Measurements from ENCODE around the gene CDC42BPA. TPM values are rescaled to one million over a fixed set of nuclear protein-coding genes. Genes with fewer than 3 reads are reported as not detected.
A peak's percentile ranks its signal among the peaks of the same experiment; 100 is the strongest.

The CDC42BPA gene
- total and polyA plus RNA-seq, 9 of the 15 experiments (the other 6 are each of a cell fraction or from before 2014, with no cell fraction given), result 8.0 to 77.5 (median 52.1) TPM

DNA sequence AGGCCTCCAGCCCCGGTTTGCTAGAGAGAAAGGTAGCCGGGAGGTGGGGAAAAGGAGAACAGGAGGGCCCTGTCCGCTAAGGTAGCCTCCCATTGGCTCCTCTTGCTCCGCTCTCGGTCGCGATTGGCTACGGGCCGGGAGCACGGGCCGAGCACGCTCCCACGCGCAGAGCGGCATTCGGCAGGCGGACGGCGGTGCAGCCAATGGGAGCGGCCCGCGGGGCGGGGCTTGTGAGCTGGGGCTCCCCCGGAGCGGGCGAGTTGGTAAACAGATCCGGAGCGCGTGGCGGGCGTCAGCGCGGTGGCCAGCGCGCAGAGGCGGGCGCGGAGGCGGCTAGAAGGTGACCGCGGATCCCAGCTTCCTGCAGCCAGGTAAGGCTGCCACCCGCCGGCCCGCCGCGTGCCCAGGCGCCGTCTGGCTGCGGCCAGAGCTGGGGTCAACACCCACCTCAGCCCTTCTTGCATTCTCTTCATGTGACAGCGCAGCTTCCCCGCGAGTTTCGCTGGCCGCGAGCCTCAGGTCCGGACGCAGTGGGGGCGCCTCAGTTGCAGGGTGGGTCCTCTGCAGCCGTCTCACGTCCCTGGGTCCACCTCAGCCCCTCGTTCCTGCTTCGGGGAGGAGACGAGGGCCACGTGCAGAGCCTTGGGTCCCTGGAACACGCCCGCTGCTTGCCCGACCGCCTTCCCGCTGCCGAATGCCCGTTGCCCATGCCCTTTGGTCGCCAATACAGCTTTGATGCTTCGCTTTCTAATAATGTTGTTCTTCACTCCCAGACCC lies 378.1 kb downstream of the CDC42BPA start, which contains the start of gene COQ8A (continued):
- TF ChIP-seq SIN3B (IDR thresholded peaks at IDR 0.05; ENCODE audit: low read depth) (peak; percentile 55; the same call in 1 of the 2 replicates), ZNF431 (CRISPR knock-in tag; IDR thresholded peaks at IDR 0.05) (peak; percentile 93)

Small RNA genes lying within 50 kb of the gene (small RNA-seq; reads per million reads assigned to genes)
- gene AL353689.1, result not detected

Other genes starting within 250 kb of the CDC42BPA start
- 7.8 and 13.3 TPM in 2 replicates for gene ZNF678, start 245.1 kb upstream of the CDC42BPA start, total RNA-seq (2014; rRNA removed)
- 16.7 and 18.1 TPM in 2 replicates for gene ZNF678, start 245.1 kb upstream of the CDC42BPA start, total RNA-seq (2014; rRNA removed; fragmentation: Illumina TruSeq; extraction: Trizol)
- gene ZNF678, start 245.1 kb upstream of the CDC42BPA start, total RNA-seq (2015; rRNA removed; fragmentation: Illumina TruSeq; extraction: Trizol), result 12.1 and 16.8 TPM in 2 replicates
- 9.0 and 10.6 TPM in 2 replicates for gene ZNF678, start 245.1 kb upstream of the CDC42BPA start, total RNA-seq (2021)
- 8.0 and 8.2 TPM in 2 replicates for gene ZNF678, start 245.1 kb upstream of the CDC42BPA start, polyA plus RNA-seq (2011; rRNA removed)
- 9.1 and 9.7 TPM in 2 replicates for gene ZNF678, start 245.1 kb upstream of the CDC42BPA start, polyA plus RNA-seq (2014; fragmentation: Illumina TruSeq; extraction: Trizol)
- 1 to 10 TPM; 3.0 to 3.2 TPM for gene ZNF678, start 245.1 kb upstream of the CDC42BPA start, polyA plus RNA-seq (2014; fragmentation: Nextera tagmentation; extraction: Ambion mirVana)
- 4.2 and 6.1 TPM in 2 replicates for gene ZNF678, start 245.1 kb upstream of the CDC42BPA start, polyA plus RNA-seq (2014; rRNA removed)